Testis (tissue), 2 donors: ENCODE measurements around the gene ACTA2.

ENCODE experiments used
- CTCF ChIP-seq, 3 experiments: fragments of 450-650 bp in 2 of 3; fragments of 200-600 bp in 1 of 3; sonication (generic) in 1 of 3; IDR thresholded peaks; one replicate each; pipeline ENCODE4 v1.5.1; 2016 to 2019; ENCODE audit warnings: antibody characterized with exemption in 3 of 3, mild to moderate bottlenecking in 2 of 3, moderate library complexity in 1 of 3
- POLR2A ChIP-seq: fragments of 450-650 bp; IDR thresholded peaks from one replicate; pipeline ENCODE4 v1.6.1; 2017; ENCODE audit warnings: antibody characterized with exemption, mild to moderate bottlenecking, moderate library complexity

DNA sequence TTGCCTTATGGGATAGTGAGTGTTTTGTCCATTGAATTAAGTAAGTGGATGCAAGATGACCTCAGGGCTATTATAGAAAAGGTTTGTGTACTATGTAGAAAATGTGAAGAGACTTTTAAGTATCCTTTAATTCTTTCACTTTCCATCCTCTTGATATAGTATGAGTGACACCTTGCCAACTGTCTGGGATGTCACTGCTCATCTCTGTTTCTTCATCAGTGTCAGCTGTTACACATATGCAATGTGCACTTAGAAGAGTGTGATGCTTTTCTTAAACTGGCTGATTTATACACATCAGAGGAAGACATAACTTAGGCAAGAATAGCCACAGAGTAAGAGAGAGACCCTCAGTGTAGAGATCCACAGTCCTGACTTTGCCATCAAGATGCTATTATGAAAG lies 8.7 kb upstream of the ACTA2 start:
- no peak for TF ChIP-seq CTCF (IDR thresholded peaks at IDR 0.05)
- TF ChIP-seq POLR2A: no peak
